GM18511 (cell line): ENCODE results near the gene ITPR1.

Source experiments
- ATAC-seq: cut with Tn5 transposase; IDR thresholded peaks from one replicate; pipeline ENCODE4 v1.9.1; 2021; ENCODE audit warnings: mild to moderate bottlenecking, moderate library complexity; ENCODE audit not compliant: unreplicated experiment

ITPR1 gene

DNA sequence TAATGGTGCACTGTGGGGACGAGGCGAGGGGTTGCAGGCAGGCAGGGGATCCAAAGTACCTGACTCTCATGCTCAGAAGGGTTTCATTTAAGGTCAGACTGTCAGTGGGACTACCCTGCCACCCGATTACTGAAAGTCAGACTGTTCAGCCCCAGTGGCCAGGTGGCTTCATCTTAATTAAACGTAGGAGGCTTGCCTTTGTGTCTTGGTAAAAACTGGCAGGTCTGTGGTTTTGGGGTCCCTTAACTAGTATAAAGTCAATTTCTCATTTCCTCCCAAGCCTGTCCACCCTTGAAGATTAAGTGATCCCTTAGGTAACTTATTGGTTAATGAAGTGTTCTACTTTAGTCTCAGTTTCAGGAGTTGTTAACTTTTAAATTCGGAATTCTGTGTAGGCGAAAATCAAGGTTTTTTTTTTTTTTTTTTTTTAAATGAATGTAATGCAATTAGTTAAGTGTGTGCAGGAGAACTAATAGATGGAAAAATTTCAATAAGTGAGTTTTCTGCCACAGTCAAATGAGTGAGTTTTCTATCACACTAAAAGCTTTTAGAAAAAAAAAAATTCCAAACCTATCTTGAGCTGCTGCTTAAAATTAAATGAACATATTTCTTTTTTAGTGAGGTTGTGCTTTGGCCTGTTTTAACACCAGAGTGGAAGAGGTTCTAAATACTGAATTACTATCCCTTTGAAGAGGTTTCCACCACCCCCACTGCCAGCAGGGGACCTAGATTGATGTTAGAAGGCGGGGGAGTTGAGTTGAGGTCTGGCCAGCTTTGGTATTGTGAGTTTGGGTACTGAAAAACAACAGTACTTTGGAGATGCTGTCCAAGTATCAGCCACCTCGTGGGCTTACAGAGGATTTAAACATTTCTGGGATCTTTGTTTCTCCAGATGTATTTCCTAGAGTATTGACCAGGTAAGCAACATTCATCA lies 15.2 kb downstream of the ITPR1 start:
- ATAC-seq, result peak; percentile 79

DNA sequence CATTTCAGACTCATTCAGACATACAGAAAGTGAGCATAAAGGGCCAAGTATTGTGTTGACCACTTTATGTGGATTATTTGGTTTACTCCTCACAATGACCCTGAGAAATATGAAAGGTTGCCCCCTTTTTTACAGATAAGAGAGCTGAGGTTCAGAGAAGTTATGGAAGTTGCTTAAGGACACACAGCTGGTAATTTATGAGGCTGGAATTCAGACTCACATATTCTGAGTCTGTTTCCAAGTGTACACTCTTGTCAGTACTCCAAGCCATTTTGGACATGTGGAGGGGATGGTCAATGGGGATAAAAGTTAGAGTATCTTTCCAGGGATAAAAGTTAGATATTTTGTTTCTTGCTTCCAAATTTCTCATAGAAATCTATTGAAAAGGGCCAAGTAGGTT lies 15.9 kb downstream of the ITPR1 start:
- no peak for ATAC-seq

DNA sequence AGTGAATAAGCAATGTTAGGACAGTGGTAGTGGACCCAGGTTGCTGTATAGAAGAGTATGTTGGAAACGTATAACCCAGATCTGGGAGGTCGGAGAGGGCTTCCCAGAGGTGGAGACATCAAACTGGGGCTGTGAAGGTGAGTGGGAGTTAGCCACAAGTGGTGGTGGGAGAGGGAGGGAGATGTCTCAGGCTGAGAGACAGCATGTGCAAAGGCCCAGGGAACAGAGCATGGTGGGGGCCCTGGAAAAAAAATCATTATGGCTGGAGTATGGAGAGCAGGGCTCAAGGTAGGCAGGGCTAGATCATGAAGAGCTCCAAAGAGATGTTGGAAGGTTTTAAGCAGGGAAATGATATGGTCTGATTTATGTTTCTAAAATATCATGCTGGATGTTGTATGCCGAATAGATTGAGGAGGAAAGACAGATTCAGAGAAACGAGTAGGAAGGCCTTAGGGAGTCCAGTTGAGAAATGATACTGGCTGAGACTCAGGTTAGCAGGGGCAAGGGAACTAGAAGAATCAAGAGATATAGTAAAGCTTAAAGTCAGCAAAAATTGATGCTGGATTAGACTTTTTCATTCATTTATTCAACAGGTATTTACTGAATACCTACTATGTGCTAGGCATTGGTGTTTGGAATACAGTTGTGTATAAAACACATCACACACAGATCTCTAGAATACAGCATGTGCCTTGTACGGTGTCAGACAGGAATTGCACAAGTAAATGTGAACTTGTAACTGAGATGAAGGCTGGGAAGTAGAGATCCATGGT lies 17.0 kb downstream of the ITPR1 start:
- ATAC-seq, result no peak

DNA sequence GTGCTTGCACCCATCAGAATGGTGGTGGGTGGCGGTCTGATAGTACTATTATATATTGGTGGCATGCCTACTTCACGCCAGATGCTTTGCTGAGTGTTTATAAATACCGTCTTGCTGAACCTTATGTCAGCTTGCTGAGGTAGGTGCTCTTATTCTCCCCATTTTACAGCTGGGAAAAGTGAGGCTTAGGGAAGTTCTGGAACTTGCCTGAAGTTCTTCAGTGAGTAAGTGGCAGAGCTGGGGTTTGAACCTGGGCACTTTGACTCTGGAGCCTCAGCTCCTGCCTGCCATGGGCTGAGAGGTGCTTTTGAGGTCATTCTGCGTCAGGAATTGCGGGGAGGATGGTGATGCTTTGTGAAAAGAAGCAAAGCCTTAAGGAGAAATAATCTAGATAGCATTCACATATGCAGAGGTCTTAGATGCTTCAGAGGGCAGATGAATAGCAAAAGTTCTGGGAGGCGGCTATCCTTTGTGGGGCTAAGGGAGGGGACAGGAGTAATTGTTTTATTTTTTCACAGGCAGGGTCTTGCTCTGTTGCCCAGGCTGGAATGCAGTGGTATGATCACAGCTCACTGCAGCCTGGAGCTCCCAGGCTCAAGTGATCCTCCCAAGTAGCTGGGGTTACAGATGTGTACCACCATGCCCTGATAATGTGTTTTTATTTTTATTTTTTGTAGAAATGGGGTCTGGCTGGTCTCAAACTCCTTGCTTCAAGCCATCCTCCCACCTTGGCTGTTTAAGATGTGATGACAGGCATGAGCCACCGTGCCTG lies 18.5 kb downstream of the ITPR1 start:
- no peak for ATAC-seq

DNA sequence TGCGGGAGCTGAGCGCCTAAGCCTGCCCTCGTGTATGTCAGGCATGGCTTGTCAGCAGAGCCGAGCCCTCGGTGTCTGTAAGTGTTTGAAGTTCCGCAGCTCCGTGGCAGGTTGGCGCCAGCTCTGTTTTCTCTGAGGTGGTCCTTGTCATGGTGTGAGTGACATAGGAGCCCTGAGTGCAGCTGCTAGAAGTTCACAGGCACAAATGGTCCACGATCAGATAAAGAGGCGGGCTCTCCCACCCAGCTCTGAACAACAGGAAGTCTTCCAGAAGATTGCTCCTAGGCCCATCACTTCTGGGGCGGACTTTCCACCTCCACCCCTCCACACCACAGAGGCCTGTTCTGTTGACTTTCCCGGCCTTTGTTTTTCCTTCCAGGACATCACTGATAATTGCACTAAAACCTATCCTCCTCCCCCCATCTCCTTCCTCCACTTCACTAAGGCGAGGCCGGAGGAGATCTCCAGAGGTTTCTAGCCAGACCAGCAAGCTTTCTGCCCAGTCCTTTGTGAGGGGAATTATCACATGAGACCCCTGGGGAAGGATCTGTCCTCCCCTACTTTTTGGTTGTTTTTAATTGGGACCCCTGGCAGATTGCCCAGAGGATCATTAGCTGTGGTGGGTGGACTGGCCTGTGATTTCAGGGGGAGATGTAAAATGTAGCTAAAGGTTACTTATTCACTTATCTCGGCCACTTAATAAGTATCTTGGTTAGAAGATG lies 19.9 kb downstream of the ITPR1 start:
- ATAC-seq, result no peak

DNA sequence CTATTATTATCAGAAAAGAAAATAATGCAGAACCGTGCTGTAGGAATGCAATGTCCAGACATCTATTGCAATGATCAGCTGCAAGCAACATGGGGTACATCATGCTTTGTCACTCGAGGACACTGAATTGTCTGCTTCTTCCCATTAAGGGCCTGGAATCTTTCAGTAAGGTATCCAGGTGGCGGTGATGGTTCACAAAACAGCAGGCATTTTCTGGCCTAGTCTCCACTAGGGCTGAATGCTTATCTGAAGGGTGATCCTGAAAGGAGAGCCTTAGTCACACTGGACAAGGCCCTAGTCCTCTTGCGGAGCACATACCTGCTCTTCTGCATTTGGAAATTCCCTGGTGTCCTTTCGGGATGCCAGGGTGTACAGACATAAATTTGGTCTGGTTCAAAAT lies 21.2 kb downstream of the ITPR1 start:
- no peak for ATAC-seq

DNA sequence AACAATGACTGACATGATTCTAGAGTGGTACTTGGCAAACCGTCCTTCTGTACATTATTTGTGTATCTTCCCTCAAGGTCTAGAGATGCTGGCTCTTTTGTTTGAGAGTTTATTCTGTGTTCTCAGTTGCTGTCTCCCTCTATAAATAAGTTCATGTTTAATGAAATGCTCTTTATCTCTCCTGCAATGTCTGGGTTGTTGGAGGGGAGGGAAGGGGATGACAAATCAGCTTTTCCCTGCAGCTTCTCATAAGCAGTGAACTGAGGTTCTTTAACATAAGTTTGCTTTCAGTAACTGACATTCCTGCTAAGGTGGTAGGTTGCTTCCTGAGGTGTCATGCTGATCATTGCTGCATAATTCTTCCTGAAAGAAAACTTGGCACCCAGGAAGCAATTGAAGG lies 21.8 kb downstream of the ITPR1 start:
- no peak for ATAC-seq

DNA sequence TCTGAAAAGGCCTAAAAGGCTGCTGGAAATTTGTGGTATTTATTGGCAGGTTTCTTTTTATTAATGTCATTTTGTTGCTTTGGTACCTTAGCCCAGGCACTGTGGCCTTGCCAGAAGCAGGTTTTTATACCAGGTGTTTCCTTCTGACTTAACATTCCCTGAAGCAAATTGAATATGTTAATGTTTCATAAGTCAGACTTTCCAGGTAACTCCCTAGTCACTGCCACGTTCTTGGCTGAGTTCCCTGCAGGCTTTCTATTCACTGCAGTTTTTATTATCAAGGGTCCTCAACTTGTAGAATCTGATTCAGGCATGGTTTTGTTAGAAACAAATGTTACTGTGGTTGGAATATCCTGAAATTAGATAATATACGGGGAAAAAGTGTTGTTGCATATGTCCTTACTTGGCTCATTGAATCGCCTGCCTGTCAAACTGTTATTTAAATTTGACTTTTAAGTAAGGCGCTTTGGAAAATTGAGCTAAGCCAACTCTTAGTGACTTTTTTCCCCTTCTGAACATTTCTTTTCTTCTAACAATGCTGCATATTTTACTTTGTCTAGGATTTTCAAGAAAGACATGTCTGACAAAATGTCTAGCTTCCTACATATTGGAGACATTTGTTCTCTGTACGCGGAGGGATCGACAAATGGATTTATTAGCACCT lies 22.9 kb downstream of the ITPR1 start:
- no peak for ATAC-seq

DNA sequence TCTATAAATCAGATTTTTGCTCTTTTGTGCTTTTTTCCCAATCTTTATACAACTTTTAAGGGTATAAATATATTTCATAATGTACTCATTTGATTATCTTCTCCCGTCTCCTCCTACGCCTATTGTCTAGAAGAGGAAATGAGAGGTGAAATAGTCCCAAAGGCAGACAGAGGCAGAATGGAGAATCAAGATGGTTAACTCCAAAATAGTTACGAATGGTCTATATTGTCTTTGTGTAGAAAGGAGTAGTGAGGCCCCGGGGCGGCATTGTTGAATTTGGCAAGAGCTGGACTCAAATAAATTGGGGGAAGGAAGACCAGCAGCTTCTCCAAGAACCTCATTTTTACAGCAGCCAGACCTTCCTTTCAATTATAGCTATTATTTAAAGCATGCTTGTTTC lies 23.9 kb downstream of the ITPR1 start:
- no peak for ATAC-seq

DNA sequence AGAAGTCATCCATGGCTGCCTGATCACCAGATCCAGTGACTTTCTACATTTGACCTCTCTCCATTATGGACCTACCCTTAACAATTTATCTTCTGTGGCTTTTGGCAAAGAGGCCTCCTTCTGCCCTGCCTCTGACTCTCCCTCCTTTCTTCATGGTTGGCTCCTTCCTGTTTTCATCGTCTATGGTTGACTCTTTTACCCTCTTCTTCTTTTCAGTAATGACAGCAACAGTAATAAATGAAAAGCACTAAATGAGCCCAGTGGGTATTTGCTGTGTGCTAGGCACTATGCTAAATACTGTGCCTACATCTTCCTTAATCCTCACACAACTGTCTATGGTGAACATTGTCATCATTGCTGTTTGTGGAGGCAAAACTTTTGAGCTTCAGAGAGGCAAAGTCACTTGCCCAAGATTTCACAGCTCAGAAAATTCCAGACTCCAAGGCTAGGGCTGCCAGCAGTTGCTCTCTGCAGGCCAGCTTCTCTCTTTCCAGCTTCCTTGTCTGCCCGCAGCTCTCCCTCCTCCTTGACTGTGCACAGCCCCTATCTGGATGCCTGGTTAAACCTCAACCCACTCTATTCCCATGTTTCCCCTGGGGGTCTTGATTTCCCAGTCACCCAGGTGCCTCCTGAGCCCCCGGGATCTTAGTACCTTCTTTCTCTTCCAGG lies 24.6 kb downstream of the ITPR1 start:
- no peak for ATAC-seq

DNA sequence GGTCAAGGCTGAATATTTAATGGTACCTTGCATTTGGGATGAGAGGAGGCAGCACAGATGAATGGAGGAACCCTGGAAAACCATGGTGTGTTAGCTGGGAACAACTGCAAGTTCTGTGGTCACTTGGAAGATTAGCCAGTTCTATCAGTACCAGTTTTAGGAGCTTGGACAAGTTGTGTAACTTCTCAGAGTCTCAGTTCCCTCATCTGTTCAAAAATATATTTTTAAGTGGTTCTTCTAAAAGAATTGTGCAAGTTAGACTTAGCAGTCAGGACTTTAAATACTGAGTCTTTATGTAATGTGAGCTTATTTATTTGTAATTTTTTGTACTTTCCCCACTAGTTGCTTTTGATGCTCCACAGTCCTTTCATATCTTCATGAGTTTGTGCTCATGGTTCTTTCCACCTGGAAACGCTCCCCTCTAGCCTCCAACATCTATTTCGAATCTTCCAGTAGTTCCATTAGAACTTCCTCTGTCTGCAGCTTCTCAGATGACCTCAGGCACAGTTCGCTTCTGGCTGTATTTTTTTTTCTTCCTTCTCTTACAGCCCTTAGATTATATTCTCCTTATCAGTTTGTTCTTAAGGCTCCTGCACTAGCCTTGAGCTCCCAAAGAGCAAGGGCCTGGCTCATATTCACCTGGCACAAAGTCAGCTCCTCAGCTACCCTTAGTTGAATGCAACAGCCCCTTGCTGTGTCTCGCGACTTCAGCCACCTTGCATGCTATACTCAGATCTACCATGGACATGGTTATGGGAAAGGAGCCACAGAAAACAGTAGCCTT lies 27.1 kb downstream of the ITPR1 start:
- ATAC-seq, result no peak

DNA sequence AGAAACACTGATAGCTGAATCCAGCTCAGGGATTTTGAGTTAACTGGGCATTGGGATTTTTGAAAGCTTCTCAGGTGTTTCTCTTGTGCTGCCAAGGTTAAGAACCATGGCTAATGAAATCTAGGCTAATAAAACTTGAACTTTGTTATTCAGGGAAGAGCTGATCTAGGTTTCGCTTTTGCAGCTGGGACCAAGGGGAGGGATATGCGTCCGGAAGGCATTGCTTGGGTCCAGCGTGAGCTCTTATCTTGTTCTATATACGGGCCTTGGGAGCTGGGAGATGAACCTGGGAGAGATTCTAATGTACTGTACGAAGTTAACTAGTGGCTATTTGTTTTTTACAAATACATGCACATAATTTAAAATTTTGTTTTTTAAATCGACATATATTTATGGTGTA lies 29.8 kb downstream of the ITPR1 start:
- no peak for ATAC-seq

DNA sequence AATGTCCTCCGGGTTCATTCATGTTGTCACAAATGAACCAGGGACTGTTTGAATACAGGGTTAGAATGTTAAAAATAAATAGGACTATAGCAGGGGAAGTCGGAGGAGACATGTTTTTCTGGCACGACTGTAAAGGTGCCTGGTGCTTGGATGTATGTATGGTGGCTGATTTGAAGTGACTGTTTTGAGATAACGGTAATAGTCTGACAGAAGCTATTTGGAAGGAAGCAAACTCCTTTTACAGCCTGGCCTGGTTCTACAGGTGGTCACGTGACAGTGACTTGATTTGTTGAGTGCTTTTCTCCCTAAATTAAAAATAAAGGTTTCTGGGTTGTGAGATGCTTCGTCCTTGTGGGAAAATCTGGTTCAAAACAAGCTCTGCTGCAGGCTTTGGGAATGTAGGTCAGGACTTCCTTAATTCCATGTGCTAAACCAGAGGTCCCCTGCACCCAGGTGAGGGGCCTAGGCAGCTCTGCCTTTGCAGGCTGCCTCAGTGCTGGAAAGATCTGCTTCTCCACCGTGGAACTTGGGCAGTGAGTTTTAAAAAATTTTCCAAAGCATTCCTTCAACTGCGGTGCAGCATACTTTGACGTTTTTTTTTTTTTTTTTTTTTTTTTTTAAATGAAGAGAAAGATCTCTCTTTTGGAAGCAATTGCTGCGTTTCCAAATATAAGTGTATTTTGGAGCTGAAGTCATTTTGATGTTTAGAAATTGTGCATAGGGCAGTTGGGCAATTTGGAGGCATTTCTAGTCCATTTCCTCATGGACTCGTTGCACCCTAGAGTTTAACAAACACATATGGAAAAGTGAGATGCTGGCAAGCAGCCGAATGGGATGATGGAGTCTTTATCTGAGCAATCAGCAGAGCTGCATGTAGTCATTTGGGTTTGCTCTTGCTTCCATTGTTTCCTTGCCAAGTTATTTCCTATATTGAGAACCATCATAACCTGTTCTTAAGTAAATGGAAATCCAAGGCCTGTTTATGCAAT lies 30.9 kb downstream of the ITPR1 start:
- ATAC-seq, result no peak

DNA sequence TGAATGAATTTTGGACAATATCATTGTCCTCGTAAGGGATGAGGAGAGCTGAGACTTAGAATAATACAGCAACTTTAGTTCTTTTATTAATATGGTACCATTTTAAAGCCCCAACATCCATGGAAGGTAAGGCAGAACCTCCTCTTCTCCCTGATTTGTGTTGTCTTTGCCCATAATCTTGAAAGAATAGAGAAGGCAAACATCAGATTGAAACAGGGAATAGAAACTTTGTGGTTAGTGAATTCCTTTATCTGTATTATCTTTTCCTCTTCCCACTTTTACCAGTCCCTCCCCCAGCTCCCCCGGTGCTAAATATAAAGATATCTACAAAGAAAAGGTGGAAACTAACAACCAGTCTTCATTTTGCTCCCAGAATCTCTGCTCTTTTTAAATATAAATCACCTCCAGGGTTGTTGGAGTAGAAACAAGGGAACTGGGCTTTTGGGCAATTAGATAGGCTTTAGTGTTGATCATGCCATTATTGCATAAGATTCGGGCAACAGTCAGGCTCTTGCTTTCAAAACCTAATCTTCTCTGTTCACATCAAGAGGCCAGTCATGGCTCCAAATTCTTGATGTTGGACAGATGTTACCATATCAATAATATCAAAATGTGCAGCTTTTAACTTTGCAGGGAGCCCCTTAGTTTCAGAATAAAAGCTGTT lies 32.5 kb downstream of the ITPR1 start:
- ATAC-seq, result no peak

DNA sequence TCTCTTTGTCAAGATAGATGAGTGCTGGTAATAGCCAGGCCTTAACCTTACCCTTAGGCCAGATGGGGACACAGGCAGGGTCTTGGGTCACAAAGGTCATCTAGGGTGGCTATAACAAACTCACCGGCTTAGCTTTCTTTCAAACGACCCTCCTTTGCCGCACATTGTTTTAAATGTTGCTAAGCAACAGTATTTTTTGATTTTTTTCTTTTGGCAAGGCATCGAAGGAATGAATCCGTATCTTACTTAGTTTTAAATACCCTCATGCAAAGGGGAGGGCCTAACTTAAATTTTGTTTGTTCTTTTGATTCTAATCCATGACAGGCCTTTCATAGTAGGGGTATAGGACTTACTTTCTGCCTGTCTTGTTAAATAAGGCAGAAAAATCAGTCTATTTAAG lies 35.2 kb downstream of the ITPR1 start:
- no peak for ATAC-seq

DNA sequence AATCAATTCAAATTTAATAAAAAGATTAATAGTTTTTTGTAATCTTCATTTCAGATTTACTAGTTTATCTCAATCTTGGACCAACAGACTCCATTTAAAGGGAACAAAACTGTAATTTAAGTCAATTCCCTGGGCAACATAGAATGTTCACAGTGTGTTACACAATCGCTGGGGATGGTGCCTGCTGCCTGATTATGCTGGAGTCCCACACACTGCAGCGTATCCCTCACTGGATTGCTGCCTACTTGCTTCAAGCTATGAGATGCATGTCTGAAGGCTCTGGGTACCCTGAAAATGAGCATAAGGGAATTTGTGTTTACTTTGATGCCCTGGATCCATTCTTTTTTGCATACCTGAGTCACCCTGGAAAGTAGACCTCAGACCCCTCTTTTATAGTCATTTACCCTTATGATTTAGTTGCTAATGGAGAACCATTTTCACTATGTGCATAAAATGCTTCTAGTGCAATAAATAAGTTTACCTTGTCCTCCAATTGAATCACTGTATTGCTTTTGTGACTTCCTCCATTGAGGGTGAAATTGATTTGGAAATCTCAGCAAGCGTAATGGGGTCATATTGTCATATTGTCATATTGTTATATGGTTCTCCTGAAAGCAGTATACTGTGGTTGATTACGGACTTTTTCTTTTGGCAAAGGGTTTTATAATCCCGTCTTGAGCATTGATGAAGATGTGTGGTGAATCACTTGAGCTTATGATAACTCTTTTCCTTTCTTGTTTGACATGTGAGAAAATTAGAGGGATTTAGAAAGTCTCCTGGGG lies 35.9 kb downstream of the ITPR1 start:
- ATAC-seq, result no peak
